Measurements from ENCODE around the gene SLC19A3.
"Not testable (repeated sequence)": the region's sequence is repeated elsewhere in the genome, so short reads cannot be mapped to it uniquely, and the experiment has no call there.

- not testable (repeated sequence) for TF ChIP-seq EZH2phosphoT487 (IDR thresholded peaks at IDR 0.05; ENCODE audit: insufficient read depth, low read depth); EZH2 (IDR thresholded peaks at IDR 0.05; ENCODE audit: insufficient read depth, poor library complexity, severe bottlenecking)
These were observed 51.1 kb downstream of the SLC19A3 start, which contains the start of gene SCYGR5 for GRCh38 chr2:227666631-227667170.
